ENCODE results near the gene PSMD10.

Gene PSMD10

GRCh38 chrX:108064613-108065012 is 26.7 kb downstream of the PSMD10 start:
- no peak for TF ChIP-seq GABPA (IDR thresholded peaks at IDR 0.05; ENCODE audit: low read depth)
- TF ChIP-seq, protein P1, sequence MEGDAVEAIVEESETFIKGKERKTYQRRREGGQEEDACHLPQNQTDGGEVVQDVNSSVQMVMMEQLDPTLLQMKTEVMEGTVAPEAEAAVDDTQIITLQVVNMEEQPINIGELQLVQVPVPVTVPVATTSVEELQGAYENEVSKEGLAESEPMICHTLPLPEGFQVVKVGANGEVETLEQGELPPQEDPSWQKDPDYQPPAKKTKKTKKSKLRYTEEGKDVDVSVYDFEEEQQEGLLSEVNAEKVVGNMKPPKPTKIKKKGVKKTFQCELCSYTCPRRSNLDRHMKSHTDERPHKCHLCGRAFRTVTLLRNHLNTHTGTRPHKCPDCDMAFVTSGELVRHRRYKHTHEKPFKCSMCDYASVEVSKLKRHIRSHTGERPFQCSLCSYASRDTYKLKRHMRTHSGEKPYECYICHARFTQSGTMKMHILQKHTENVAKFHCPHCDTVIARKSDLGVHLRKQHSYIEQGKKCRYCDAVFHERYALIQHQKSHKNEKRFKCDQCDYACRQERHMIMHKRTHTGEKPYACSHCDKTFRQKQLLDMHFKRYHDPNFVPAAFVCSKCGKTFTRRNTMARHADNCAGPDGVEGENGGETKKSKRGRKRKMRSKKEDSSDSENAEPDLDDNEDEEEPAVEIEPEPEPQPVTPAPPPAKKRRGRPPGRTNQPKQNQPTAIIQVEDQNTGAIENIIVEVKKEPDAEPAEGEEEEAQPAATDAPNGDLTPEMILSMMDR (IDR thresholded peaks at IDR 0.05; ENCODE audit: insufficient read depth, low read length), result no peak
- TF ChIP-seq, protein P2, sequence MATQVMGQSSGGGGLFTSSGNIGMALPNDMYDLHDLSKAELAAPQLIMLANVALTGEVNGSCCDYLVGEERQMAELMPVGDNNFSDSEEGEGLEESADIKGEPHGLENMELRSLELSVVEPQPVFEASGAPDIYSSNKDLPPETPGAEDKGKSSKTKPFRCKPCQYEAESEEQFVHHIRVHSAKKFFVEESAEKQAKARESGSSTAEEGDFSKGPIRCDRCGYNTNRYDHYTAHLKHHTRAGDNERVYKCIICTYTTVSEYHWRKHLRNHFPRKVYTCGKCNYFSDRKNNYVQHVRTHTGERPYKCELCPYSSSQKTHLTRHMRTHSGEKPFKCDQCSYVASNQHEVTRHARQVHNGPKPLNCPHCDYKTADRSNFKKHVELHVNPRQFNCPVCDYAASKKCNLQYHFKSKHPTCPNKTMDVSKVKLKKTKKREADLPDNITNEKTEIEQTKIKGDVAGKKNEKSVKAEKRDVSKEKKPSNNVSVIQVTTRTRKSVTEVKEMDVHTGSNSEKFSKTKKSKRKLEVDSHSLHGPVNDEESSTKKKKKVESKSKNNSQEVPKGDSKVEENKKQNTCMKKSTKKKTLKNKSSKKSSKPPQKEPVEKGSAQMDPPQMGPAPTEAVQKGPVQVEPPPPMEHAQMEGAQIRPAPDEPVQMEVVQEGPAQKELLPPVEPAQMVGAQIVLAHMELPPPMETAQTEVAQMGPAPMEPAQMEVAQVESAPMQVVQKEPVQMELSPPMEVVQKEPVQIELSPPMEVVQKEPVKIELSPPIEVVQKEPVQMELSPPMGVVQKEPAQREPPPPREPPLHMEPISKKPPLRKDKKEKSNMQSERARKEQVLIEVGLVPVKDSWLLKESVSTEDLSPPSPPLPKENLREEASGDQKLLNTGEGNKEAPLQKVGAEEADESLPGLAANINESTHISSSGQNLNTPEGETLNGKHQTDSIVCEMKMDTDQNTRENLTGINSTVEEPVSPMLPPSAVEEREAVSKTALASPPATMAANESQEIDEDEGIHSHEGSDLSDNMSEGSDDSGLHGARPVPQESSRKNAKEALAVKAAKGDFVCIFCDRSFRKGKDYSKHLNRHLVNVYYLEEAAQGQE (IDR thresholded peaks at IDR 0.05; ENCODE audit: insufficient replicate concordance, low read depth), result no peak
- TF ChIP-seq POLR2AphosphoS5 (IDR thresholded peaks at IDR 0.05; ENCODE audit: low read depth), result no peak
- TF ChIP-seq SPI1 (IDR thresholded peaks at IDR 0.05; ENCODE audit: borderline replicate concordance, low read depth), result no peak
- no peak for DNase-seq (ENCODE audit: low read depth in 1 of 2, low spot score in 1 of 2)
- no peak overlapping the region for H3K4me3 ChIP-seq (replicated peaks; ENCODE audit: insufficient read depth, low read length)
- no peaks in the 10 kb centered on the region for H3K27me3 ChIP-seq (ENCODE audit: insufficient read depth, poor library complexity, severe bottlenecking)
- no peak overlapping the region for H3K27ac ChIP-seq (replicated peaks)

- Histone ChIP-seq H3K27ac (replicated peaks) (no peak overlapping the region), H3K27me3 (ENCODE audit: insufficient read depth, poor library complexity, severe bottlenecking) (no peaks in the 10 kb centered on the region), H3K4me3 (replicated peaks; ENCODE audit: insufficient read depth, low read length) (no peak overlapping the region)
- DNase-seq (ENCODE audit: low read depth in 1 of 2, low spot score in 1 of 2), result no peak
- TF ChIP-seq, protein P2 (IDR thresholded peaks at IDR 0.05; ENCODE audit: insufficient replicate concordance, low read depth), result no peak
- TF ChIP-seq GABPA (IDR thresholded peaks at IDR 0.05; ENCODE audit: low read depth) (no peak), POLR2AphosphoS5 (IDR thresholded peaks at IDR 0.05; ENCODE audit: low read depth) (no peak), SPI1 (IDR thresholded peaks at IDR 0.05; ENCODE audit: borderline replicate concordance, low read depth) (no peak)
- TF ChIP-seq, protein P1 (IDR thresholded peaks at IDR 0.05; ENCODE audit: insufficient read depth, low read length), result no peak
Observed at GRCh38 chrX:108064001-108064400, 27.3 kb downstream of the PSMD10 start.

DNA sequence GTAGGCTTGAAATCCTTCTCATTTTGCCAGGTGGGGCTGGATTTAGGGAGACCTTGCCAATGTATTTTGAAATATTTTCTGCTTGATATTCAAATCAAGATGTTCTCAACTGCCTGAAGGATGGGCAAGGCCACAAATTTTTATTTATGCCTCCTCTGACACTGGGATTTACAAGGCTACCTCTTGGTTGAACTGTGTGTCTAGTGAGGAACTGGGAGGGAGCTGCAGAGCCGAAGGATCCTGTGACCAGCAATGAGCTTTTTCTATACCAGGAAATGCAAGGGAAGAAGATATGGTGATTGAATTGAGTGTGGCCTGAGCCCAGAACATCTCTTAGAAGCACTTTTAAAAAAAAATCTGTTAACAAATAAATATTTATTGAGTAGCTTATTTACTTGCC is 31.5 kb downstream of the PSMD10 start:
- no peak overlapping the region for H3K4me3 ChIP-seq (replicated peaks; ENCODE audit: insufficient read depth, low read length)
- no peak for TF ChIP-seq GABPA (IDR thresholded peaks at IDR 0.05; ENCODE audit: low read depth)
- TF ChIP-seq, protein P1 (IDR thresholded peaks at IDR 0.05; ENCODE audit: insufficient read depth, low read length), result no peak
- TF ChIP-seq SPI1 (IDR thresholded peaks at IDR 0.05; ENCODE audit: borderline replicate concordance, low read depth), result no peak
- TF ChIP-seq, protein P2 (IDR thresholded peaks at IDR 0.05; ENCODE audit: insufficient replicate concordance, low read depth), result no peak
- TF ChIP-seq POLR2AphosphoS5 (IDR thresholded peaks at IDR 0.05; ENCODE audit: low read depth), result no peak
- peaks cover 4% of the 10 kb centered on the region for H3K27me3 ChIP-seq (ENCODE audit: insufficient read depth, poor library complexity, severe bottlenecking)
- no peak overlapping the region for H3K27ac ChIP-seq (replicated peaks)
- no peak for DNase-seq (ENCODE audit: low read depth in 1 of 2, low spot score in 1 of 2)
